Measurements from ENCODE around the gene IRF4.

The IRF4 gene

GRCh38 chr6:444653-445275, 53.2 kb downstream of the IRF4 start:
- peak; percentile 27 to 28 for DNase-seq (ENCODE audit: low read depth in 2 of 2)

- no peak for DNase-seq (ENCODE audit: low read depth in 2 of 2)
Measured at GRCh38 chr6:445571-446417, 54.2 kb downstream of the IRF4 start.

GRCh38 chr6:446418-447366, 55.1 kb downstream of the IRF4 start:
- DNase-seq (ENCODE audit: low read depth in 2 of 2) = peak; percentile 87 to 88

- peak in 1 of 2 donors; percentile 38 for DNase-seq (ENCODE audit: low read depth in 2 of 2)
Measured at GRCh38 chr6:447381-448165, 56.0 kb downstream of the IRF4 start.

GRCh38 chr6:448296-449056, 56.9 kb downstream of the IRF4 start:
- DNase-seq (ENCODE audit: low read depth in 2 of 2) = no peak

- no peak for DNase-seq (ENCODE audit: low read depth in 2 of 2)
Measured at GRCh38 chr6:449057-449430, 57.5 kb downstream of the IRF4 start.

GRCh38 chr6:449486-450419, 58.2 kb downstream of the IRF4 start:
- DNase-seq (ENCODE audit: low read depth in 2 of 2) = no peak

- no peak for DNase-seq (ENCODE audit: low read depth in 2 of 2)
Measured at GRCh38 chr6:451336-451735, 59.8 kb downstream of the IRF4 start.

- no peak for DNase-seq (ENCODE audit: low read depth in 2 of 2)
Measured at GRCh38 chr6:451847-452246, 60.3 kb downstream of the IRF4 start.

GRCh38 chr6:452301-453067, 60.9 kb downstream of the IRF4 start:
- no peak for DNase-seq (ENCODE audit: low read depth in 2 of 2)

- no peak for DNase-seq (ENCODE audit: low read depth in 2 of 2)
Measured at GRCh38 chr6:453152-453551, 61.6 kb downstream of the IRF4 start.

- DNase-seq (ENCODE audit: low read depth in 2 of 2) = no peak
Measured at GRCh38 chr6:454148-454991, 62.8 kb downstream of the IRF4 start.

- peak in 1 of 2 donors; percentile 36 for DNase-seq (ENCODE audit: low read depth in 2 of 2)
Measured at GRCh38 chr6:455006-455585, 63.5 kb downstream of the IRF4 start.

GRCh38 chr6:455835-456234, 64.3 kb downstream of the IRF4 start:
- no peak for DNase-seq (ENCODE audit: low read depth in 2 of 2)

GRCh38 chr6:456358-456867, 64.9 kb downstream of the IRF4 start:
- DNase-seq (ENCODE audit: low read depth in 2 of 2) = no peak

GRCh38 chr6:456887-457286, 65.3 kb downstream of the IRF4 start:
- no peak for DNase-seq (ENCODE audit: low read depth in 2 of 2)
